BLaER1 treated with 17β-estradiol and CSF1 and Interleukin-3, amounts not matched to agents 10 nM and 100 nM (cell line): ENCODE measurements around the gene TICAM2.
A peak's percentile ranks its signal among the peaks of the same experiment; 100 is the strongest.

Experiments used
- H3K27ac ChIP-seq, 11 experiments: shearing (Covaris generic); formaldehyde crosslinking; 2 replicates each; pipeline ENCODE4 v1.8.1; 2022
- H3K27me3 ChIP-seq, 11 experiments: shearing (Covaris generic); formaldehyde crosslinking; 2 replicates each; pipeline ENCODE4 v1.8.1; 2022
- H3K36me3 ChIP-seq, 11 experiments: shearing (Covaris generic); formaldehyde crosslinking; 2 replicates each; pipeline ENCODE4 v1.8.1; 2022
- H3K4me1 ChIP-seq, 10 experiments: shearing (Covaris generic); formaldehyde crosslinking; 2 replicates each; pipeline ENCODE4 v1.8.1; 2022
- H3K4me2 ChIP-seq, 11 experiments: shearing (Covaris generic); formaldehyde crosslinking; 2 replicates each; pipeline ENCODE4 v1.8.1; 2022
- H3K4me3 ChIP-seq, 10 experiments: shearing (Covaris generic); formaldehyde crosslinking; 2 replicates each; pipeline ENCODE4 v1.8.1; 2022
- H3K9ac ChIP-seq, 11 experiments: shearing (Covaris generic); formaldehyde crosslinking; 2 replicates each; pipeline ENCODE4 v1.8.1; 2022
- H3K9me3 ChIP-seq, 11 experiments: shearing (Covaris generic); formaldehyde crosslinking; replicated peaks in 1 of 11; 2 replicates each; pipeline ENCODE4 v1.8.1; 2022
- H4K20me1 ChIP-seq, 11 experiments: shearing (Covaris generic); formaldehyde crosslinking; 2 replicates each; pipeline ENCODE4 v1.8.1; 2022
- Cebpa-rat ChIP-seq, 11 experiments: shearing (Covaris generic); IDR thresholded peaks; 2 replicates each; pipeline ENCODE4 v1.8.1; 2022

TICAM2 gene

DNA sequence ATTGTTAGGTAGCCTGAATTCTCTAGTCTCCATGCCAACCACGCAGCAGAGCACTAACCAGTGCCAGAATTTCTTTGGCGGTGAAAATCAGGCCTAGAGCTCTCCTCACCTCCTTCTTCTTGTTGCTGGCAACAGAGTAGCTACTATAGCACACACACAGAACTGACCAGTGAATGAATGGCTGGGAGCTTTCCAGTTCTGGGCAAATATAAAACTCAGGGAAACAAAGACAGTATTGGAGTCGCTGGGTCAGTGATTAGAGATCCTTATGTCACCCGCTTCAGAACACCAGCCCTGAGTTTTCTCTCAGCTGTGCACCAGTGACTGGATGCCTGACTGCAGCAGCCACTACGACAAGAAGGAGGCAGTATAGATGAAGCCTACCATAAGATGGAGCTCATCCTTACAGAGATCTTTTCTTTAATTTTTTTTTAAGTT is 30.8 kb downstream of the TICAM2 start:
- no peak overlapping the region for H3K9ac ChIP-seq
- no peak for TF ChIP-seq Cebpa-rat (IDR thresholded peaks at IDR 0.05)
- no peaks in the 10 kb centered on the region for H3K36me3 ChIP-seq
- H3K4me2 ChIP-seq: no peak overlapping the region
- no peaks in the 10 kb centered on the region for H4K20me1 ChIP-seq
- H3K9me3 ChIP-seq: no peaks in the 10 kb centered on the region
- peaks cover 0 to 15% (median 0%) of the 10 kb centered on the region in 10 experiments; a peak in 6 of 20 replicates for H3K4me1 ChIP-seq
- H3K4me3 ChIP-seq: no peak overlapping the region
- H3K27ac ChIP-seq: no peak overlapping the region
- no peaks in the 10 kb centered on the region for H3K27me3 ChIP-seq

DNA sequence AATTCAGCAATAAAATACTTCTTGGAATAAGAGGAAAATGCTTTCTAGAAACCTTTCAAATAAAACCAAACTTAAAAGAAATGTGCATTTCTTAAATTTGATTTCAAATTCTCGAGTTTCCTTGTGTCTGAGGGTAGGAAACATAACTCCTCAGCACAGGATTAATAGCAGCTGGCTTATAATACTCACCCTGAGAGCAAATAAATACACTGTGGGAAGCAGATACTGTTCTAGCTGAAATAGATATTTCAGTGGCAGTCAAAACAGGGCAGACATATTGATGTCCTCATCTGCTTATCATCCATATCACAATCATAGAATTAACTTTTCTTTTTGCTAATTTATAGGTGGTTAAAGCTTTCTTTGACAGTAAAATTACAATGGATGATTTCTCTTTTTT is 33.6 kb downstream of the TICAM2 start:
- no peaks in the 10 kb centered on the region for H3K36me3 ChIP-seq
- no peaks in the 10 kb centered on the region for H3K4me1 ChIP-seq
- H3K27ac ChIP-seq: no peak overlapping the region
- H3K4me2 ChIP-seq: no peak overlapping the region
- H3K9ac ChIP-seq: no peak overlapping the region
- TF ChIP-seq Cebpa-rat (IDR thresholded peaks at IDR 0.05): no peak
- H3K27me3 ChIP-seq: no peaks in the 10 kb centered on the region
- H3K4me3 ChIP-seq: no peak overlapping the region
- no peaks in the 10 kb centered on the region for H4K20me1 ChIP-seq
- H3K9me3 ChIP-seq: no peaks in the 10 kb centered on the region

DNA sequence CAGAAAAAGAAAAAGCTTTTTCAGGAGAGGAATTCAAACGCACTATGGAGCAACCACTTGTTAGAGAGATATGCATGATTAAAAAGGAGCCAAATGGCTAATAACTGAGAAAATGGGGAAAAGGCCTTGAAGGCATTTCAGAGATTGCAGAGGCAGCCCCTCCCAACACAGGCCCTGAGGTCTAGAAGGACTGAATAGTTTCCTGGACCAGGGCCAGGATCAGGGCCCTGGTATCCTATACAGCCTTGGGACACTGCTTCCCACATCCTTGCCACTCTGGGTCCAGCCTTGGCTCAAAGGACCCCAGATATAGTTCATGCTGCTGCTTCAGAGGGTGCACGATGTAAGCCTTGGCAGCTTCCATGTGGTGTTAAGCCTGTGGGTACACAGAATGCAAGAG is 37.0 kb downstream of the TICAM2 start:
- Histone ChIP-seq H3K36me3 (no peaks in the 10 kb centered on the region), H3K9ac (no peak overlapping the region)
- TF ChIP-seq Cebpa-rat (IDR thresholded peaks at IDR 0.05): no peak

DNA sequence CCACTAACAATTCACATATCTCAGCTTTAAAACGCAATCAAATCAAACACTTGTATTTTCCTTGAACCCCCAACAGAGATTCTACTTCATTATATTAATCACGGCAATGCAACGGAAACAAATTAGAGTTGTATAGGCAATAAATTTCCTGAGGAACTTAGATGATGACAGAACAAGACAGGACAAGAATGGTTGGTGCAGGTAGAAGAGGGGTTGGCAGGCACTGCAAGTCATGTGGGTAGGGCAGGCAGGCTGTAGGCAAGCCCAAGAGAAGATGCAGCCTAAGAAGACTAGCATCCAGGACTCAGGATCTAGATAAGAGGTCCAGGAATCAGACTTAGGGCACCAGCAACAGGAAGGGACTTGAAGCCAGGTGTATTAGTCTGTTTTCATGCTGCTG is 41.1 kb downstream of the TICAM2 start:
- Histone ChIP-seq H3K4me2 (no peak overlapping the region), H3K4me1 (no peaks in the 10 kb centered on the region), H3K4me3 (no peak overlapping the region)

More for the DNA sequence above, 37.0 kb downstream of the TICAM2 start:
- no peak overlapping the region for H3K4me3 ChIP-seq
- no peaks in the 10 kb centered on the region for H3K27me3 ChIP-seq
- H3K4me1 ChIP-seq: no peaks in the 10 kb centered on the region
- H3K27ac ChIP-seq: no peak overlapping the region
- no peak overlapping the region for H3K4me2 ChIP-seq
- H4K20me1 ChIP-seq: no peaks in the 10 kb centered on the region
- peaks cover 8 to 14% (median 10%) of the 10 kb centered on the region in 11 experiments; a peak in 12 of 22 replicates for H3K9me3 ChIP-seq

DNA sequence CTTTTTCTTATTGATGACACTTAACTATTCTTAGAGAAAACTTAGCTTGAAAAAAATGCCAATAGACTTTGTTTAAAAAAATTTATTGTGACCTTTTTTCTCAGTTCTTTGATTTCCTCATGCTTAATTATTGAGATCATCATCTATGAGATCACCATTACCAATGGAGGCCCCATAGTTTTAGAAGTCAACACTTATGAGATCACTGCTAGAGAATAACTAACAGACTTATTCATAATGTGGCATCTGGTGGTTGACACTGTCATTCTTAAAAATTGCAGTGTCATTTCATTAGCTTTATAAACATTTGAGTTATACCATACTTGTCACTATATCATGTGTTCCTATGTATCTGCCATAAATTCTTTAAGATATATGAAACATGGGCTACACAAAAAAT is 42.8 kb downstream of the TICAM2 start:
- Histone ChIP-seq H3K27me3 (no peaks in the 10 kb centered on the region), H3K4me3 (no peak overlapping the region), H3K4me2 (no peak overlapping the region), H3K4me1 (no peaks in the 10 kb centered on the region), H3K36me3 (no peaks in the 10 kb centered on the region), H3K9me3 (peaks cover 8 to 18% (median 10%) of the 10 kb centered on the region in 11 experiments; a peak in 12 of 22 replicates), H3K9ac (no peak overlapping the region), H4K20me1 (no peaks in the 10 kb centered on the region), H3K27ac (no peak overlapping the region)
- no peak for TF ChIP-seq Cebpa-rat (IDR thresholded peaks at IDR 0.05)

More for the DNA sequence above, 41.1 kb downstream of the TICAM2 start:
- no peak overlapping the region for H3K9ac ChIP-seq
- no peak for TF ChIP-seq Cebpa-rat (IDR thresholded peaks at IDR 0.05)
- no peak overlapping the region for H3K27ac ChIP-seq
- no peaks in the 10 kb centered on the region for H3K27me3 ChIP-seq
- H3K9me3 ChIP-seq: peaks cover 8 to 14% (median 10%) of the 10 kb centered on the region in 11 experiments; a peak in 12 of 22 replicates
- no peaks in the 10 kb centered on the region for H3K36me3 ChIP-seq
- H4K20me1 ChIP-seq: no peaks in the 10 kb centered on the region

DNA sequence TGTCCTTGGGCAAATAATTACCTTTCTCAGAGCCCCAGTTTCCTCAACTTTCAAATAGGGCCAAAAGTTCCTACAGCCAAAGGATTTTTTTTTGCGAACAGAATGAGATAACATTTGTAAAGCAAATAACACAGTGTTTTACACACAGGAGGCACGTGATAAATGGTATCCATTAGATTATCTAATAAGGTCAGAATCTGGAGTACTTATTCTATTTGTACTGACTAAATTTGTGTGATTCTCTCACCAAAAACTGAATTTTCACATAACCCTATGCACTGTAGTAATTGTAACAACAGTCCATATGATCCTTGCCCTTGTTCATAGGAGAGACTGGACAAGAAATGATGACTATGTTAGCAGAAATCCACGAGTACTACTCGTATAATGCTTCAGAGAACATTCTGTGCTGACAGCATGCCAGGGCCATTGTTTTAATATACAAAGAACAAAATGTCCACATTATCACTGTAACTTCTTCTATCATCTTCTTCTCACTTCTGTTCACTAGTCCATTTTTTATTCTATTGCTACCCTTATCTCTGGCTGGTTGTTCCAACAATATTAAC is 43.8 kb downstream of the TICAM2 start:
- Histone ChIP-seq H3K9me3 (peaks cover 8 to 18% (median 10%) of the 10 kb centered on the region in 11 experiments; a peak in 12 of 22 replicates), H3K27me3 (no peaks in the 10 kb centered on the region), H3K27ac (no peak overlapping the region), H3K4me3 (no peak overlapping the region), H3K36me3 (no peaks in the 10 kb centered on the region), H3K9ac (no peak overlapping the region), H3K4me2 (no peak overlapping the region), H3K4me1 (no peaks in the 10 kb centered on the region), H4K20me1 (no peaks in the 10 kb centered on the region)
- TF ChIP-seq Cebpa-rat (IDR thresholded peaks at IDR 0.05): no peak

DNA sequence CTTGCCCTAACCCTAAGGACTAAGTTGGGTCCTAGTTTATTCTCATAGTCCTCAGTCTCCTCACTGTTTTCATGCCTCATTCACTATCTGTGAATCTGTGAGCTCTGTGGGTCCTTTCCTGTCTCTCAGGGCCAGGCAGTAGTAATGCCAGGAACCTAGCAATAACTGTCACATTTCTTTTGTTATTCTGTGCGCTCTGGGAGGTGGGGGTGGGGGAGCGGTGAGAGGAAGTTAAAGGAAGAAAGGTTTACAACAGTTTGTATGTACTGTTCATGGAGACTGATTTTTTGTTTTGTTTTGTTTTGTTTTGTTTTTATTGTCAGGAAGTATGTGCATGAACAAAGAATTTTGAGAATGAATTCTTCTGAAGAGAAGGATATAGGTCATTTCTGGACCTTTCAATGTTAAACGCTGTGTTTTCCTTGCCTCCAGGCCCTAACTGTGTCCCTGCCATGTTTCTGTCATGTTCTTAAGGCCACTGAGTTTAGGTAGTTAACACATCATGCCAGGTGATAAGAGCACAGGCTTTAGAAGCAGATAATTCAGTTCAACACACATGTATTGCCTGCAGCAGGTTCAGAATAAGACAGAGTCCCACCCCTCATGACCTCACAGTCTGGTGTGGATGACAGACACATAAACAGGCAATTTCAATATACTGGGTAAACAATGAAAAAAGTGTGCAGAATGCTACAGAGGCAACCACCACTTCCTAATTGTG is 44.5 kb downstream of the TICAM2 start:
- no peak overlapping the region for H3K27ac ChIP-seq
- H3K36me3 ChIP-seq: no peaks in the 10 kb centered on the region
- no peak for TF ChIP-seq Cebpa-rat (IDR thresholded peaks at IDR 0.05)
- H3K4me2 ChIP-seq: no peak overlapping the region
- H3K27me3 ChIP-seq: no peaks in the 10 kb centered on the region
- H4K20me1 ChIP-seq: no peaks in the 10 kb centered on the region
- no peak overlapping the region for H3K4me3 ChIP-seq
- no peaks in the 10 kb centered on the region for H3K4me1 ChIP-seq
- H3K9ac ChIP-seq: no peak overlapping the region
- H3K9me3 ChIP-seq: peaks cover 8 to 18% (median 10%) of the 10 kb centered on the region in 11 experiments; a peak in 12 of 22 replicates

DNA sequence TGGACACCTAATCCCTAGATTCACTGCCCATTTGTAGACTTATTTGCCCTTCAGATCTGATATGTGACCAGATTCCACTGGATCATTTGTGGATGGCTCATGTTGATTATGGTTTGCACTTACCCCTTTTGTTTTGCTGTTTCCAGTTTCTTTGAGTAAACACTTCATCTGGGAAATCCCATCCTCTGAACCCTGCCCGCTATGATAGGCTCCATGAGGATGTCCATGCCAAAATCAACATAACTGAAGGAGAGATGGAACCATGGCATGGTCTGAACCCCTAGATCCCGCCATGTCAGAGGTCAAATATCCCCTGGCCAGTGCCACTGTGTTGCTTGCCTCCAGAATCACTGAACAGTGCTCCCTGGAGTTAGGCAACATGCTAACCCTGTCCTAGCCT is 46.0 kb downstream of the TICAM2 start:
- no peaks in the 10 kb centered on the region for H4K20me1 ChIP-seq
- TF ChIP-seq Cebpa-rat (IDR thresholded peaks at IDR 0.05): no peak
- no peaks in the 10 kb centered on the region for H3K36me3 ChIP-seq
- no peak overlapping the region for H3K9ac ChIP-seq
- peaks cover 0 to 4% (median 0%) of the 10 kb centered on the region in 10 experiments; a peak in 2 of 20 replicates for H3K4me1 ChIP-seq
- H3K4me2 ChIP-seq: no peak overlapping the region
- H3K27me3 ChIP-seq: no peaks in the 10 kb centered on the region
- no peak overlapping the region for H3K4me3 ChIP-seq
- no peak overlapping the region for H3K27ac ChIP-seq
- peaks cover under 1 to 12% (median 2%) of the 10 kb centered on the region in 11 experiments; a peak in 9 of 22 replicates for H3K9me3 ChIP-seq

DNA sequence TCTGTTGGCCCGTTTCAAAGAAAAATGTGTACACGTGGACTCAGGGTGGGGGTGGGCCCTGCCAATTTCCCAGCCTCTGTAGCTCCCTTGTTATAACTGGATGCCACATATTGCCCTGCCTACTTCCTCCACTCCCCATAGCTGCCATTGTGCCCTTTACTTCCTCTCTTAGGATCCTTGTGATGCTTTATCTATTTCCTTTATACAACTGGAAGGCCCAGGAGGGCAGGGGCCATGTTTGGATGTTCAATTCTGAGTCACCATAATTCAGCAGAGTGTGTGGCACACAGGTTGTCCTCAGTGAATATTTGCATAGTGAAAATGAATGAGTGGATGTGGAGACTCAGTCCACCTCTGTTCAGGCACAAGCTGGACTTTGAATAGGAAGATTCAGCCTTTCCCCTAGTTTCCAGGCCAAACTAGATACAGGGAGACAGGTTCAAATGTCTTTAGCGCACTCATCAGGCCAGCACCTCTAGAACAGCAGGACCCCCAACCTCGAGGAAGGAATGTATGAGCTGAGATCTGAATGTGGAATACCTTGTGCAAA is 47.1 kb downstream of the TICAM2 start:
- Histone ChIP-seq H3K9me3 (peaks cover 0 to 10% (median 0%) of the 10 kb centered on the region in 11 experiments; a peak in 4 of 22 replicates), H3K36me3 (no peaks in the 10 kb centered on the region), H3K4me2 (0 out of 22 replicates have a peak overlapping the region, but pooled peaks of 1 of the 11 experiments have one; percentile 0), H3K4me1 (peaks cover 0 to 11% (median 0%) of the 10 kb centered on the region in 10 experiments; a peak in 2 of 20 replicates), H3K9ac (no peak overlapping the region), H3K27ac (no peak overlapping the region), H4K20me1 (no peaks in the 10 kb centered on the region), H3K4me3 (no peak overlapping the region), H3K27me3 (no peaks in the 10 kb centered on the region)
- TF ChIP-seq Cebpa-rat (IDR thresholded peaks at IDR 0.05): no peak
